Amniotic epithelial cell (primary cell): Measurements from ENCODE around the gene CSNK1D.

ENCODE experiments used
- DNase-seq: peaks from one replicate; pipeline ENCODE4 v3.0.0-alpha.2; 2010; ENCODE audit warnings: low read depth

CSNK1D gene

GRCh38 chr17:82252511-82253178 is 20.9 kb downstream of the CSNK1D start:
- no peak for DNase-seq

DNA sequence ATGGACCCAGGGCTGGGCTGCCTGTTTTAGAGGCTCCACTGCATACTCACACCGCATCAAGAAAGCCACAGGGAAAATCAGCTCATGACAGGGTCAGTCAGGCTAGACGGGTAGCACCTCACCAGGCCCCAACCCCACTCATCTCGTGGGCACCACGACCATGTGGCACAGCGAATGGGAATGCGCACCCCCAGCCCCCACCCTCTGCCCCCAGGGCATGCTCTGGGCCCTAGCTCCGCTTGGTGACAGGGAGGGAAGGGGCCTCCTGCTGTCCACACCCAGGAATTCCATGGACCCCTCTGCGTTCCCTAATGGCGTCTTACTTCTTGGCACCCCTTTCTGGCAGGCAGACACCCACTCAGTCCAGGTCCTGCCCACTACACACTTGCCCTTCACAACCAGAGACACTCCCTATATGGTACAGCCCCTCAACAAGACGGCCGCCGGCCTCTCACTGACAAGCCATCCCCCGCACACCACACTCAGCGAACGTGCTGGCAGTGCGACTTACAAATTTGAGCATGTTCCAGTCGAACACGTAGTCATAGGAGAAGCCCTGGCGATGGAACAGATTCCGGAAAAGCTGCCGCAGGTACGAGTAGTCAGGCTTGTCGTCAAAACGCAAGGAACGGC is 22.5 kb downstream of the CSNK1D start:
- no peak for DNase-seq

GRCh38 chr17:82249896-82250581 is 23.5 kb downstream of the CSNK1D start:
- no peak for DNase-seq

DNA sequence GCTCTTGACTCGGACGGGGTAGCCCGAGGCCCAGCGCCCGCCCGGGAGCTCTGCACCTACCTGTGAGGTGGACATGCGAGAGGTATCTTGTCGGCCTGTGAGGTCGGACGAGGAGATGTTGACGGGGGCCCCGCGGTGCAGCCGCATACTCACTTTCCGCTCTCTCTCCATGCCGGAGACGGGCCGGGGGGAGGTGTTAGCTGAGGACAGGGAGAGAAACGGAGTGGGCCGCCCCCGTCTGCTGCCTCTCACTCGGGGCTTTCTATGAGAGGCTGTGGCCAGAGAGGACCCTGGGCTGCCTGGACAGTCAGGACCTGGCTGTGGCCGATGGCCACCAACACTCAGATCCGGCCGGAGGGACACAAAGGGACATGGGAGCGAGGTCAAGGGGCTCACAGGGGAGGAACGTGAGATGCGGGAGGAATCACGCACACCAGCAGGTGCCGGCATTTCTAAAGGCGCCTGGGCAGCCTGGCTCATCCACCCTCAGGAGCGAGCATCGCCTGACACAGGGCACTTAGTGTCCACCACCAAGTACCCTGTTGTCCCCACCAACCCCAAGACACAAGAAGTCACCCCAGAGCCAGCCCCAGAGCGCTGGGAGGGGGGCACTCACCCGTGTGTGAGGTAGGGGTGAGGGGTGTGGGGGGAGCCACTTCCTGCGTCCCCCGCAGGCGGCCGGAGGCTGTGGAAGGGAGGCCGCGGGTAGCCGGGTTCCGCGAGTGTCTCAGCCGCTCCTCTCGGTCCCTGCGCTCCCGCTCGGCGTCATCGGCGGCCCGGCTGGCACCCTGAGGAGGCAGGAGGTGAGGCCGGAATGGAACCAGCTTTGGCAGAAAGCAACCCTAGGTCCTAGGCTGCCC is 24.5 kb downstream of the CSNK1D start:
- no peak for DNase-seq

DNA sequence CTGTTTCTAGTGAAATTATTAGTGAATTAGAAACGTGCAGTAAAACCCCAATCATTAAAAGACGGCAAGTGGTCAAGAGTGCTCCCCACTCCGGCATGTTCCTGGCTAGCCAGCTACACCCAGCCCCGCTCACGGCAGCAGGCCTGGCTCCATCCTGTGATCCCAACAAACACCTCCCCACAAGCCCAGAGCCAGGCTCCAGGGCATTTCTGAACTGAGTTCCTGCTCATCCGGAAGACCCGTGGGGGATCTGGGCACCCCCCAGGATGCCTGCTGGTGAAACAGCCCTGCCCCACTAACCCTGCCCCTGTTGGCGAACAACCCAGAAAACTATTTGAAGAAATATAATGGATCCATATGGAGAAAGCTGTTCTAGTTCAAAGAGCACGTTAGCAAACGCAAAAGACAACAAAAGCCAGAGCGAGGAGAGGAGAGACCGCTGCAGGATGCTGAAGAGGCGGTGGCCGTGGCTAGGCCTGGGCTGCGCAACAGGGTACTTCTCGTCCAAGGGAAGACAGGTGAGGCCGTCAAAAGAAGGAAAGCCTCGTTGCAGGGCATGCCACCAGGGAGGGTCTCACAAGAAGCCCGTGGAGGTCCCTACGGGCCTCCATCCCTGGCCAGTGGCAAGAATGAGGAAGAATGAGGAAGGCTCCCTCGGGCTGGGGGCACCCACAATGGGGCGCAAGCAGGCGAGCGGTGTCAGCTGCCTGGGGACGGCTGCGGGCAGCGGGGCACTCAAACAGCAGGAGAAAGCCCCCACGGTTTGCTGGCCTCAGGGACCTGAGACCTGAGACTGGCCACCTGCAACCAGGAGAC is 25.4 kb downstream of the CSNK1D start:
- DNase-seq, result no peak

DNA sequence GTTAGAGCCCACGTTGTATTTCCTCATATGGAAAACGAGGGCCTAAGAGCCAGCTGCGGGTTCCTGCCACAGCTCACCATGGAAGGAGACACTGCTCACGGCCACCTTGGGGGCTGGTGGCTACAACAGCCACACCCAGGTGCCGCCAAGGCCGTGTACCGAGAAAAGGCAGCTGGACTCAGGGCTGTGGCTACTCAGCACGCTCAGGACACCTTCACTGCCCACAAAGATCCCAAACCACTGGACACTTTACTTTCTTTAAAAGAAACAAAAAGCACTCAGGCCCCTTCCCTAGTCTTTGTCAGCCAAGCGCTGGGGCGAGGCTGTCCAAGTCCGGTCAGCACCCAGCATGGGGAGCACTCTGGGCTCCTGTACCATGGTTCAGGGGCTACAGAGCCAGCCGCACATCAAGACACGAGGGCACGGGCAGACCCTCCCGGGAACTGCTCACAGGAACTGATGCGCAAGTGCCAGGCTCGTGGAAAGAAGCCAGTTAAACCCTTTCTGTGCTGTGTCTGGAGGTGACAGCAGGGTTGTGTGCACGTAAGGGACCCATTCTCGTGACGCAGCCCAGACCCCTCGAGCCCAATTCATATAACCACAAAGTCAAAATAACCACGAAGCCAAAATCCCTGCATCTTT is 26.2 kb downstream of the CSNK1D start:
- DNase-seq, result no peak

- peak; percentile 73 for DNase-seq
Observed at GRCh38 chr17:82246365-82247181, 26.9 kb downstream of the CSNK1D start.

DNA sequence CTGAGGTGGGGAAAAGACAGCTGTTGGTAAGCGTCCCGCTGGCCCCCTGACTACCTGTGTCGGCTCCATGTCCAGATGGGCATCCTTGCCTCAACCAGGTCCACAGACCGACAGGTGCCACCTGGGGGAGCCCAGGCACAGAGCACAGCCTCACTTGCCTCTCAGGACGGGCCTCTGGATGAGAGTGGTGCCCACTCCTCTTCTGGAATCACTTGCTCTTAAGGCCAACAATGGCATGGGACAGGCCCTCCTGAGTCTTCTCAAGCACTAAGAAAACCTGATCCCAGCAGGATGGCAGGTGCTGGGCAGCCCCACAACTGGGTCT is 27.5 kb downstream of the CSNK1D start:
- no peak for DNase-seq

DNA sequence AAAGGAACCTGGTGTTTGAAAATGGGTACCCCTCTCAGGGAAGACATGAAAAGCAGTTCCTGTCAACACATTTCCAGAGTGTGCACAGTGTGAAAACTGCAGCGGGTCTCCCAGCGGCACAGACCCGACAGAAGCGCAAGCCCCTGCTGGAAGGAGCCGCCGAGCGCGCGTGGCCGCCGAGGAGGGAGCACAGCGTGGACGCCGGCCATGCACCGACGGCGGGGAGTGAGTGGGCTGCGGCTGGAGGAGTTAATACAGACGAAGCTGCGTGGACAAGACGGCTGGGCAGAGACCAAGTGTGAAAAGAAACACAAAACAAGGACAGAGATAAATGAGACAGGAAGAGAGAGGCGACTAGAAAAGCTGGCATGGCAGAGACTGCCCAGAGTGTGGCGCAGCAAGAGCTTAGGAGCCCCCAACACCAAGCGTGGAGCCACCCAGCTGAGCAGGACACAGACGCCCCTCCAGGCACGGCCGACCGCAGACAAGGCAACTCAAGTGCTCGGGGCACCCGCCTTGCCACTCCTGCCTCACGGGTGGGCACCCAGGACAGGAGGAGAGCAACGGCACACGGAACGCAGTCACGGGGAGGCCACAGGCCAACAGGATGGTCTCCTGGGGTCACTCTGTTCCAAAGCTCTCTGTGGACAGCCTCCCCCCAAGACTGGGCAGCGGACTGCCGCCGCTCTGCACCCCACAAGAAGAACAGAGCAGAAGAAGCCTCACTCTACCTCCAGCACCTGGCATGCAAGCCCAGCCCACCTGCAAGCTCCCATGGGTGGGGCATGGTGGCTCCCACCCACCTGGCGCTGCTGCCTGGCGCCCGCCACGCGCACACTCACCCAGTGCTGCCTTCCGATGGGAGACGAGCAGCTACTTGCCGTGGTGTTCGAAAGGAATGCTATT is 28.1 kb downstream of the CSNK1D start:
- peak; percentile 41 for DNase-seq

DNA sequence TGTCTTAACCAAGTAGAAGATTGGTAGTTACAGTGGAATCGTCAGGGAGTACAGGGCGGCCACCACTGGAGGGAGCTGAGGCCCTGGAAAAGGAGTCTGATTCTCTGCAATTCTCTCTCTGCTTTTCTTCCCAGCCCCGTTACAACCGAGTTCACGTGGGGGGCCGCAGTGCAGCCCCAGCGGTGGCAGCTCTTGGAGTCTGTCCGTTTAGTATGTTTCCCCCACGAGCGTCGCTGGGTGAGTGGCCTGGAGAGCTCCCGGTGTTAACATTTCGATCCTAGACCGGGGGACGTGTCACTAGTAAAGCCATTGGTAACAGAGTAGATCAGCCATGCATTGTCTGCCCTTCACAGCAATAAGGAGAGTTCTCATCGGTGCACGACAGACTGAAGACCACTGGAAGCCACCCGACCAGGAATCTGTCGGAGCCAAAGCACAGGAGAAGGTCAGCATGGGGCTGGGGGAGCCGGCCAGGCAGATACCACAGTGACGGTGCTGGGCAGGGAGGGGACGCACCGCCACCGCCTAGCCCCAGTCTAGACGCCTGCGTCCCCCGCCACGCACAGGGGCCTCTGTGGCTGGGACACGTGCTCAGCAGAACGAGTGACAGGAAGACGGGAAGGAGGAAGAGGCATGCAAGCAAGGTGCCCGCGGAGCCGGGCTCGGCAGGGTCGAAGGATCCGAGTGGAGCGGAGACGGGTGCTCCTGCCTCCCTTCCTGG is 28.9 kb downstream of the CSNK1D start:
- peak; percentile 63 for DNase-seq

DNA sequence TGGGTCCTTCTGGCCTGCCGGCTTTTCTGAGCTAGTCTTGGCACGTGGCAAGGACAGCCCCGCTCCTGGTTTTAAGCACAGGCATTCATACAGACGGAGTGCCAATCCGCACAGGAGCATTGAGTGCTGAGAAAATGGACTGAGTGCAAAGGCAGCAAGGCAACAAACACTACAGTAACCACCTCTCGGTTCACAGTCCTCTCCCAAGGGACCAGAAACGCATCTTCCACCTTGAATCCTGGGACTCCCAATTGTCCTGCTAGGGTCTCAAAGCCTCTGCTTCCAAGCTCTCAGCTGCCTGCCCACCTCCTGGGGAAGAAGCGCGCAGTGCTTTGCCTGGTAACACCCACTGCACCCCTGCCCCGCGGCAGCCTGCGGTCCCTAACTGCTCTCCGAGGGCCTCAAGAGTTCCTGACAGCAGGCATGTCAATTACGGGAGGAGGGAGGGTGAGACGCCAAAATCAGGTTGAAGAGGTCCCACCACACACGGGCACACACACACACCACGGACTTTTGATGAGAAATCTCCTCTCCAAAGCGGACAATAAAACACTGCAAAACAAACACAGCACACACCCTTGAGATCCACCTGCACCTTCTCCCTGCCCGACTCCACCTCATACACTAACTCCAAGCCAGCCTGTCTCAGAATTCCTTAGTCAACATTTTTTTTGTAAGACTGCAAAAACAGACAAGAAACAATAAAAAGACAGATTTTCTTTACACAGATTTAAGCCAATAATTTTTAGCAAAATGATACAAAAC is 29.7 kb downstream of the CSNK1D start:
- DNase-seq, result peak; percentile 61

DNA sequence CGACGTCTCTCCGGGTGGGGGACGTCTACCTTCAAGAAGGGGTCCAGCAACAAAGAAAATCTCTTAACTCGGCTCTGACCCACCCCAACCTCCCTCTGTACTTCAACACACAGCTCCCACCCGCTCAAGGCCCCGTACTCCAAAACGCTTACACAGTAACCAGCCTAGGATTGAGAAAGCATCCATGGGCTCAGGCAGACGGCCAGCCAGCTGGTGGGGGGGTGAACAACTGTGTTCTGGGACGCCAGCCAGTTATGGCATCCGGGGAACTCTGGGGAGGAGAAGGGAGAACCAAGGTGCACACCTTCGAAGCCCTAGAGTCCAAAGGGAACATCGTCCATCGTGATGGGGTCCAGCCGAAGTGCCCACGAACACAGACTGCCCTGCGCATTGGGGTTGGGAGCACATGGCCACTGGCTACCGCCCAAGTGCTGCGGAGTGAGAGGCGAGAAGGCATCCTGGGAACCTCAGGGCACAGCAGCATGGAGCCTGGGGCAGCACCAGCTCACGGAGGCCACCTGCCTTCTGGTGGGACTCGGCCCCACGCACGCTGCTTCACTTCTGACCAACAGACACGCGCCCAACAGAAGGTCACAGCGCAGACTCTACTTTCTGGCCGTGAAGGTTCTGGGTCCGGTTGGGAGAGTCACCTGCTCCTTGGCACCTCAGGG is 30.4 kb downstream of the CSNK1D start:
- peak; percentile 89 for DNase-seq

DNA sequence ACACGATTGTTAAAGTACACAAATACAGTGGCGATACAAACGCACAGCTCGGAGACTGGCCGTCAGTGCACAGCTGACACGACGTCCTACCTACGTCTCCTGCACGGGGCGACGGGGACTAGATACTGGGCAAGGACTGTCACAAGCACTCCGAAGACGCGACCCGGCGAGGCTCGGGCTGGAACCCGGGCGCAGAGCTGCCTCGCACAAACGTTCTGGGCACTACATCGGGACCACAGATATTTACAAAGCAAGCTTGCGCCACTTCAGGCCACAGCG is 30.9 kb downstream of the CSNK1D start:
- DNase-seq, result no peak

DNA sequence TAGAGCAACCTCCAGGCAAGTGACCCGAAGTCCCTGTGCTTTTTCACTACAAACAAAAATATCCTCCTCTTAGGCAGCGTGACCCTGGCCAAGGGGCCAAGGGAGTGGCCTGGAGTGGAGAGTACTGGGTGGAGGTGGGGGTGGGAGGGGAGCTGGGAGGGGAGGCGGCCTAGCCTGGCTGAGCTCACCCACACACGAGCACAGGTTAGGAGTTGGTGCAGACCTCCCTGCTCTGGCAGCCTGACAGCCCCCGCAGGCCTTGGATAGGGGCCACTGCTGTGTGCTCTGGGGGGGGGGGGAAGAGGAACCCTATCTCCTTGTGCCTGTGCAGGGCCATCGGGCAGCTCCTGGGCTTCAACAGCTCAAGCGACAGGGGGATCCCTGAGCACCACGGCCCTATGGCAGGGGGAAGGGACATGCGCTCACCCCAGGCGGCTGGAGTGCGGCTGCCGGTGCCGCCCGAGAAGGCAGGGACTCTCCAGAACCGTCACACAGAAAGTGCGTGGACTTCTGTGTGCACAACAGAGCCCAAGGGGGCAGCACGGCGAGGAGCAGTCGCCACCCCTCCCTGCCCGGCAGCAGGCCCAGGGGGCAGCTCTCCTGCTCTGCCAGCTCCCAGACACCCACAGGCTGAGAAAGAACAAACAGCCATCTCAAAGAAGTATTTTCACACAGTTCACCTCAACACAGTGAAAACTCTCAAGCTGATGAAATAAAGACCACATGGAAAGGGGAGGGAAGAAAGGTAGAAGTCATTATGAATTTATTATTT is 31.4 kb downstream of the CSNK1D start:
- peak; percentile 79 for DNase-seq

- DNase-seq, result peak; percentile 80
Observed at GRCh38 chr17:82241183-82241925, 32.1 kb downstream of the CSNK1D start.
